ENCODE data around the gene ARRDC1. TPM values are rescaled to one million over a fixed set of nuclear protein-coding genes. Genes with fewer than 3 reads are reported as not detected.

Gene ARRDC1
- total and polyA plus RNA-seq, 5 donors = 13.7 to 38.7 (median 21.3) TPM

DNA sequence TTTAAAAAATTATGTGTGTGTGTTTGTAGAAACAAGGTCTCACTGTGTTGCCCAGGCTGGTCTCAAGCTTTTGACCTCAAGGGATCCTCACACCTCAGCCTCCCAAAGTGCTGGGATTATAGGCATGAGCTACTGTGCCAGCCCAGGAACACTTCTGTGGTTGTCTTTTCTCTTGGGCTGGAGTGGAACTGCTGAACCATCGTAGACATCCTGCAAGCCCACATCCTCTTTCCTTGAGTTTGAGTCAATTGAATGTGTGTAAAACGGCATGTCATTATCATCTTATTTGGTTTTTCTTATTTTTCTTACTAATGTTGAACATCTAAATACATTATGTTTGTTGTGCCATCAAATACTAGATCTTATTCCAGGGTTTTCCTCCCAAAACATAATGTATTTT, 53.3 kb downstream of the ARRDC1 start:
- DNase-seq (no peak), ATAC-seq (no peak)
- H3K27me3 ChIP-seq (ENCODE audit: control insufficient read depth, insufficient read depth) = no peaks in the 10 kb centered on the region
- H3K9me3 ChIP-seq (ENCODE audit: control insufficient read depth, low read length) = no peaks in the 10 kb centered on the region
- H3K27ac ChIP-seq (ENCODE audit: low read length) = no peak overlapping the region
- no peak overlapping the region for H3K4me3 ChIP-seq (ENCODE audit: low read length)
- 86% methylated on average over 2 of the region's 2 CpGs for WGBS
- no peaks in the 10 kb centered on the region for H3K4me1 ChIP-seq (ENCODE audit: control insufficient read depth, insufficient read depth, low read length)
- intact Hi-C loops (cut with DNase I) = no loop called here

DNA sequence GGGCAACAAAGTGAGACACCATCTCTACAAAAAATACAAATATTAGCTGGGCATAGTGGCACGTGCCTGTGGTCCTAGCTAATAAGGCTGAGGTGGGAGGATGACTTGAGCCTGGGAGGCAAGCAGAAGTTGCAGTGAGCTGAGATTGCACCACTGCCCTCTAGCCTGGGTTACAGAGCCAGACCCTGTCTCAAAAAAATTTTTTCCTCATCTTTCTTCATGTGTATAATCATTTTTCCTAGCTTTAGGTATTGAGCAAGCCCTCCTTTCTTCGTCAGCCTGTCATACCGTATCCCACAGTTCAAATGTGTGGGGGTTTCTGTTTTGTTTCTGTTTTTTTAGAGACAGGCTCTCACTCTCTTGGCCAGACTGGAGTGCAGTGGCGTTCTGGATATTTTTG, 54.7 kb downstream of the ARRDC1 start:
- WGBS = 55% methylated on average over 4 of the region's 4 CpGs

DNA sequence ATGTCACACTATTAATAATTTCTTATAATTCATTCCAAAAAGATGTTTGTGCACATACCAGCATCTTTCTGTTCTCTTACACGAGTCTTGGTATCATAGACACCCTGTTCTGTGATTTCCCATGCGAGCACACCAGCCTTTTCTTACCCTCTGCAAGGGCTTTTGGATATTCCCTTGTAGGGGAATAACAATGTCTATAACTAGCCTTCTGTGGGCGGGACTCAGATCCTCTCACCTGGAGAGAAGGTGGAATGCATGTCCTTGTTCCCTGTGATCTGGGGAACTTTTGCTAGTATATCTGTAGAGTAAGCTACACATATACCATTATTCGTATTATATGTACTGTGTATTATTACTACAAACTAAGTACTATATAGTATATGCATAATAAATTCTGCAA, 58.1 kb downstream of the ARRDC1 start:
- Histone ChIP-seq H3K9me3 (ENCODE audit: control insufficient read depth, low read length) (no peaks in the 10 kb centered on the region), H3K4me1 (ENCODE audit: control insufficient read depth, insufficient read depth, low read length) (peaks cover 9% of the 10 kb centered on the region), H3K4me3 (ENCODE audit: low read length) (no peak overlapping the region), H3K27me3 (ENCODE audit: control insufficient read depth, insufficient read depth) (no peaks in the 10 kb centered on the region), H3K27ac (ENCODE audit: low read length) (no peak overlapping the region)
- intact Hi-C loops (cut with DNase I) = no loop called here
- no peak for ATAC-seq
- WGBS = 93% methylated on average over 4 of the region's 4 CpGs
- no peak for DNase-seq

More for the DNA sequence above, 54.7 kb downstream of the ARRDC1 start:
- Histone ChIP-seq H3K4me1 (ENCODE audit: control insufficient read depth, insufficient read depth, low read length) (no peaks in the 10 kb centered on the region), H3K27me3 (ENCODE audit: control insufficient read depth, insufficient read depth) (no peaks in the 10 kb centered on the region), H3K27ac (ENCODE audit: low read length) (no peak overlapping the region), H3K4me3 (ENCODE audit: low read length) (no peak overlapping the region), H3K9me3 (ENCODE audit: control insufficient read depth, low read length) (no peaks in the 10 kb centered on the region)
- ATAC-seq = peak in 1 of 2 donors; percentile 31
- intact Hi-C loops (cut with DNase I) = no loop called here
- no peak for DNase-seq

DNA sequence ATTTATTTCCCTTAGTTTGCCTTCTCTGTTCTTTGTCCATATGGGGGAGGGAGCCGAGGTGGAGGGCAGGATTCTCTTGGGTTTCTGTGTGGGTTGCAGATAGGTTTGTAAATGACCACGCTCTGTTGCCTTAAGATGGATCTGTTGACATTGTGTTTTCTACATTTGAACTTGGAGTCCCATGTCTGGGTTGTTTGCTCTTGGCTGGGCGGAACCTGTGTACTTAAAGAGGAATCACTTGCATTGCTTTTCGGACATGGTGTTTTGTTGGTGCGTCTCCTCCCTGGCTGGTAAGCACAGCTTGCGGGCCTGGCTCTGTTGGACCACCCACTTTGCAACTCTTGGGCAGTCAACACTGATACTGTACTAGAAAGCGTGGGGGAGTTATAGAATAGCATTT, 59.2 kb downstream of the ARRDC1 start:
- WGBS = 84% methylated on average over 7 of the region's 7 CpGs
- ATAC-seq = no peak
- Histone ChIP-seq H3K4me1 (ENCODE audit: control insufficient read depth, insufficient read depth, low read length) (peaks cover 9% of the 10 kb centered on the region), H3K27ac (ENCODE audit: low read length) (no peak overlapping the region), H3K4me3 (ENCODE audit: low read length) (no peak overlapping the region), H3K9me3 (ENCODE audit: control insufficient read depth, low read length) (no peaks in the 10 kb centered on the region), H3K27me3 (ENCODE audit: control insufficient read depth, insufficient read depth) (no peaks in the 10 kb centered on the region)
- DNase-seq = no peak
- intact Hi-C loops (cut with DNase I) = no loop called here

Other genes starting within 250 kb of the ARRDC1 start
- 10 to 100 TPM in 2 of 4 donors, 1 to 10 TPM in 2; 7.9 to 13.4 (median 11.1) TPM for gene EXD3, start 182.5 kb upstream of the ARRDC1 start, total RNA-seq
- 14.6 TPM for gene EXD3, start 182.5 kb upstream of the ARRDC1 start, polyA plus RNA-seq
- gene NOXA1, start 182.3 kb upstream of the ARRDC1 start, total RNA-seq = 1 to 10 TPM; 3.1 to 7.5 (median 4.5) TPM
- gene NOXA1, start 182.3 kb upstream of the ARRDC1 start, polyA plus RNA-seq = 4.3 TPM
- gene ENTPD8, start 164.3 kb upstream of the ARRDC1 start, total RNA-seq = not detected
- not detected for gene ENTPD8, start 164.3 kb upstream of the ARRDC1 start, polyA plus RNA-seq
- 10 to 100 TPM; 12.4 to 21.5 (median 18.6) TPM for gene NSMF, start 146.4 kb upstream of the ARRDC1 start, total RNA-seq
- 25.5 TPM for gene NSMF, start 146.4 kb upstream of the ARRDC1 start, polyA plus RNA-seq
- gene PNPLA7, start 55.3 kb upstream of the ARRDC1 start, total RNA-seq = 10 to 100 TPM in 1 of 4 donors, 1 to 10 TPM in 3; 7.4 to 13.0 (median 7.6) TPM
- gene PNPLA7, start 55.3 kb upstream of the ARRDC1 start, polyA plus RNA-seq = 5.5 TPM
- 100 to 1,000 TPM; 149 to 194 (median 185) TPM for gene MRPL41, start 53.8 kb upstream of the ARRDC1 start, total RNA-seq
- gene MRPL41, start 53.8 kb upstream of the ARRDC1 start, polyA plus RNA-seq = 460 TPM
- 10 to 100 TPM; 17.8 to 28.1 (median 21.1) TPM for gene DPH7, start 26.8 kb upstream of the ARRDC1 start, total RNA-seq
- 20.5 TPM for gene DPH7, start 26.8 kb upstream of the ARRDC1 start, polyA plus RNA-seq
- gene ZMYND19, start 15.2 kb upstream of the ARRDC1 start, total RNA-seq = 1 to 10 TPM; 7.6 to 9.4 (median 9.0) TPM
- gene ZMYND19, start 15.2 kb upstream of the ARRDC1 start, polyA plus RNA-seq = 9.5 TPM
- gene EHMT1, start 13.3 kb downstream of the ARRDC1 start, total RNA-seq = 10 to 100 TPM; 34.8 to 38.6 (median 37.1) TPM
- 23.3 TPM for gene EHMT1, start 13.3 kb downstream of the ARRDC1 start, polyA plus RNA-seq